Hindlimb muscle (tissue), 1 donor: ENCODE data around the gene PMF1. TPM values are rescaled to one million over a fixed set of nuclear protein-coding genes. Genes with fewer than 3 reads are reported as not detected.

Experiments
- DNase-seq: peaks from one replicate; pipeline ENCODE4 v3.0.0-alpha.2; 2013
- polyA plus RNA-seq: library from polyadenylated mRNA; unstranded; fragments of 120-200 nt; gene quantifications from one replicate; pipeline ENCODE4 v1.2.1, GENCODE V29; 2013; ENCODE audit not compliant: insufficient read length

PMF1 gene
- polyA plus RNA-seq, 1 donor = 42.3 TPM

GRCh38 chr1:156241311-156241811 lies 28.6 kb downstream of the PMF1 start:
- no peak for DNase-seq

GRCh38 chr1:156241926-156242325 lies 29.1 kb downstream of the PMF1 start, which contains the start of gene BGLAP:
TSS of gene BGLAP (plus strand) at chr1:156242184. CDS start at chr1:156242232, 48 bp downstream.
- DNase-seq = no peak

GRCh38 chr1:156242738-156243137 lies 29.9 kb downstream of the PMF1 start:
- no peak for DNase-seq

- no peak for DNase-seq
Observed at GRCh38 chr1:156244126-156244525, 31.3 kb downstream of the PMF1 start.

GRCh38 chr1:156244712-156245111 lies 31.9 kb downstream of the PMF1 start:
- DNase-seq = no peak

- no peak for DNase-seq
Observed at GRCh38 chr1:156245451-156246232, 32.8 kb downstream of the PMF1 start.

- DNase-seq = no peak
Observed at GRCh38 chr1:156246241-156246780, 33.5 kb downstream of the PMF1 start.

GRCh38 chr1:156246781-156247459 lies 34.1 kb downstream of the PMF1 start:
- no peak for DNase-seq

- DNase-seq = no peak
Observed at GRCh38 chr1:156247460-156248322, 34.9 kb downstream of the PMF1 start, which contains the start of gene PAQR6. TSS of gene PAQR6 (minus strand) at chr1:156248056. CDS start at chr1:156246731, 1,325 bp downstream.

- no peak for DNase-seq
Observed at GRCh38 chr1:156248323-156248683, 35.5 kb downstream of the PMF1 start.

- DNase-seq = no peak
Observed at GRCh38 chr1:156249593-156249992, 36.8 kb downstream of the PMF1 start.

- DNase-seq = no peak
Observed at GRCh38 chr1:156251527-156251926, 38.7 kb downstream of the PMF1 start.

- no peak for DNase-seq
Observed at GRCh38 chr1:156253634-156254033, 40.8 kb downstream of the PMF1 start.

GRCh38 chr1:156257711-156258110 lies 44.9 kb downstream of the PMF1 start:
- no peak for DNase-seq

GRCh38 chr1:156258859-156259258 lies 46.1 kb downstream of the PMF1 start:
- no peak for DNase-seq

- DNase-seq = no peak
Observed at GRCh38 chr1:156259805-156260204, 47.0 kb downstream of the PMF1 start.

- no peak for DNase-seq
Observed at GRCh38 chr1:156260896-156261295, 48.1 kb downstream of the PMF1 start.

- DNase-seq = no peak
Observed at GRCh38 chr1:156262461-156263287, 49.9 kb downstream of the PMF1 start.

- no peak for DNase-seq
Observed at GRCh38 chr1:156263288-156263655, 50.5 kb downstream of the PMF1 start.

GRCh38 chr1:156266051-156266450 lies 53.2 kb downstream of the PMF1 start:
- DNase-seq = no peak

- no peak for DNase-seq
Observed at GRCh38 chr1:156268336-156268735, 55.5 kb downstream of the PMF1 start.

- DNase-seq = no peak
Observed at GRCh38 chr1:156270314-156270713, 57.5 kb downstream of the PMF1 start.
